PFSK-1 (cell line): Measurements from ENCODE around the gene STX18.

Experiments used
- FOXP2 ChIP-seq: optimal IDR thresholded peaks from 2 replicates; pipeline ENCODE3; 2011; ENCODE audit warnings: borderline replicate concordance, control low read depth, inconsistent platforms; ENCODE audit not compliant: insufficient read depth; ENCODE audit errors: extremely low read length, extremely low read depth
- POLR2AphosphoS5 ChIP-seq: IDR thresholded peaks from 2 replicates; pipeline ENCODE4 v1.6.1; 2012; ENCODE audit warnings: low read depth, mild to moderate bottlenecking, control low read depth, low read length, moderate library complexity
- SIN3A ChIP-seq: IDR thresholded peaks from 2 replicates; pipeline ENCODE4 v1.6.1; 2012; ENCODE audit warnings: mild to moderate bottlenecking, low read length, moderate library complexity, borderline replicate concordance; ENCODE audit not compliant: insufficient read depth
- TAF1 ChIP-seq: IDR thresholded peaks from 2 replicates; pipeline ENCODE4 v1.6.1; 2012; ENCODE audit warnings: low read length, control low read depth, borderline replicate concordance; ENCODE audit not compliant: insufficient read depth
- TF ChIP-seq, protein P1 (sequence below), 2 experiments: IDR thresholded peaks; 2 replicates each; pipeline versions ENCODE4 v1.6.1 to v1.8.0; 2011 to 2012; ENCODE audit warnings: low read depth in 2 of 2, low read length in 2 of 2, control low read depth in 1 of 2, inconsistent platforms in 1 of 2, mild to moderate bottlenecking in 1 of 2, moderate library complexity in 1 of 2; ENCODE audit not compliant: insufficient read depth in 1 of 2

STX18 gene

GRCh38 chr4:4514786-4515185, 27.1 kb downstream of the STX18 start:
- TF ChIP-seq, protein P1, sequence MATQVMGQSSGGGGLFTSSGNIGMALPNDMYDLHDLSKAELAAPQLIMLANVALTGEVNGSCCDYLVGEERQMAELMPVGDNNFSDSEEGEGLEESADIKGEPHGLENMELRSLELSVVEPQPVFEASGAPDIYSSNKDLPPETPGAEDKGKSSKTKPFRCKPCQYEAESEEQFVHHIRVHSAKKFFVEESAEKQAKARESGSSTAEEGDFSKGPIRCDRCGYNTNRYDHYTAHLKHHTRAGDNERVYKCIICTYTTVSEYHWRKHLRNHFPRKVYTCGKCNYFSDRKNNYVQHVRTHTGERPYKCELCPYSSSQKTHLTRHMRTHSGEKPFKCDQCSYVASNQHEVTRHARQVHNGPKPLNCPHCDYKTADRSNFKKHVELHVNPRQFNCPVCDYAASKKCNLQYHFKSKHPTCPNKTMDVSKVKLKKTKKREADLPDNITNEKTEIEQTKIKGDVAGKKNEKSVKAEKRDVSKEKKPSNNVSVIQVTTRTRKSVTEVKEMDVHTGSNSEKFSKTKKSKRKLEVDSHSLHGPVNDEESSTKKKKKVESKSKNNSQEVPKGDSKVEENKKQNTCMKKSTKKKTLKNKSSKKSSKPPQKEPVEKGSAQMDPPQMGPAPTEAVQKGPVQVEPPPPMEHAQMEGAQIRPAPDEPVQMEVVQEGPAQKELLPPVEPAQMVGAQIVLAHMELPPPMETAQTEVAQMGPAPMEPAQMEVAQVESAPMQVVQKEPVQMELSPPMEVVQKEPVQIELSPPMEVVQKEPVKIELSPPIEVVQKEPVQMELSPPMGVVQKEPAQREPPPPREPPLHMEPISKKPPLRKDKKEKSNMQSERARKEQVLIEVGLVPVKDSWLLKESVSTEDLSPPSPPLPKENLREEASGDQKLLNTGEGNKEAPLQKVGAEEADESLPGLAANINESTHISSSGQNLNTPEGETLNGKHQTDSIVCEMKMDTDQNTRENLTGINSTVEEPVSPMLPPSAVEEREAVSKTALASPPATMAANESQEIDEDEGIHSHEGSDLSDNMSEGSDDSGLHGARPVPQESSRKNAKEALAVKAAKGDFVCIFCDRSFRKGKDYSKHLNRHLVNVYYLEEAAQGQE (IDR thresholded peaks at IDR 0.05; ENCODE audit: insufficient read depth in 1 of 2, low read depth in 2 of 2, low read length in 2 of 2): no peak
- TF ChIP-seq SIN3A: no peak
- no peak for TF ChIP-seq FOXP2
- TF ChIP-seq POLR2AphosphoS5: no peak
- no peak for TF ChIP-seq TAF1

GRCh38 chr4:4512282-4512681, 29.6 kb downstream of the STX18 start:
- TF ChIP-seq TAF1 (no peak), POLR2AphosphoS5 (no peak), FOXP2 (no peak), SIN3A (no peak)
- TF ChIP-seq, protein P1 (IDR thresholded peaks at IDR 0.05; ENCODE audit: insufficient read depth in 1 of 2, low read depth in 2 of 2, low read length in 2 of 2): no peak

DNA sequence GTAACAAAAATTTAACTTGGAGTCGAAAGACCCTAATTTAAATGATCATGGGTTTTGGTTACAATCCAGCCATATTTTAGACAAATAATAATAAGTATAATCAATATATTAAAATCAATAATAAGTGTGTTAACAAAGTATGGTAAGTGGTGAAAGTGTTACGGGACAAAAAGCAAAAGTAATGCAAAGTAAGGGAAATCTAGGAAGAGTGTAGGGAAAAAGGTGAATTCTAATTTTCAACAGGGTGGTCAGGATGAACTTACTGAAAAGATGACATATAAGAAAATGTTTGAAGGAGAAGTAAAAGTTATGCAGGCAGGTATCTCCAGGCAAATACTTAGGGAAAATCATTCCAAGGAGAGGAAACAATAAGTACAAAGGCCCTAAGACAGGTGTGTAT, 32.3 kb downstream of the STX18 start:
- TF ChIP-seq TAF1 (no peak), FOXP2 (no peak), POLR2AphosphoS5 (no peak), SIN3A (no peak)
- TF ChIP-seq, protein P1 (IDR thresholded peaks at IDR 0.05; ENCODE audit: insufficient read depth in 1 of 2, low read depth in 2 of 2, low read length in 2 of 2): no peak

- TF ChIP-seq SIN3A: no peak
- TF ChIP-seq TAF1: no peak
- TF ChIP-seq, protein P1 (IDR thresholded peaks at IDR 0.05; ENCODE audit: insufficient read depth in 1 of 2, low read depth in 2 of 2, low read length in 2 of 2): no peak
- TF ChIP-seq POLR2AphosphoS5: no peak
- no peak for TF ChIP-seq FOXP2
Observed at GRCh38 chr4:4507923-4508322, 33.9 kb downstream of the STX18 start.

GRCh38 chr4:4507403-4507802, 34.4 kb downstream of the STX18 start:
- TF ChIP-seq FOXP2 (no peak), SIN3A (no peak), TAF1 (no peak), POLR2AphosphoS5 (no peak)
- TF ChIP-seq, protein P1 (IDR thresholded peaks at IDR 0.05; ENCODE audit: insufficient read depth in 1 of 2, low read depth in 2 of 2, low read length in 2 of 2): no peak
